Gastrocnemius medialis (tissue), 4 donors: ENCODE data around the gene GCK. TPM values are rescaled to one million over a fixed set of nuclear protein-coding genes. Genes with fewer than 3 reads are reported as not detected.

Source experiments
- ATAC-seq, 2 donors: fragments of 150-250 bp; one replicate each; pipeline ENCODE4 v1.9.1; 2016
- DNase-seq, 2 donors: peaks; one replicate each; pipeline ENCODE4 v3.0.0-alpha.2; 2019
- H3K27ac ChIP-seq, 4 donors: fragments of 200-600 bp; sonication (generic); 1 replicate in 1 of 4; 2 replicates in 3 of 4; pipeline ENCODE4 v1.5.1; 2016 to 2018; ENCODE audit warnings: mild to moderate bottlenecking in 2 of 4, moderate library complexity in 1 of 4
- H3K27me3 ChIP-seq, 3 donors: fragments of 200-600 bp; sonication (generic) in 2 of 3; 1 replicate in 1 of 3; 2 replicates in 2 of 3; pipeline versions ENCODE4 v1.5.1 to v1.6.0; 2016 to 2019; ENCODE audit warnings: mild to moderate bottlenecking in 1 of 3, moderate library complexity in 1 of 3
- H3K36me3 ChIP-seq, 2 donors: fragments of 200-600 bp; sonication (generic) in 1 of 2; one replicate each; pipeline ENCODE4 v1.5.1; 2017 to 2018
- H3K4me1 ChIP-seq, 2 donors: fragments of 200-600 bp; sonication (generic) in 1 of 2; one replicate each; pipeline ENCODE4 v1.5.1; 2016 to 2017; ENCODE audit warnings: mild to moderate bottlenecking in 2 of 2
- H3K4me3 ChIP-seq, 4 donors: fragments of 200-600 bp; sonication (generic) in 3 of 4; 1 replicate in 1 of 4; 2 replicates in 3 of 4; pipeline ENCODE4 v1.5.1; 2016 to 2019; ENCODE audit warnings: mild to moderate bottlenecking in 2 of 4
- H3K9me3 ChIP-seq, 3 donors: fragments of 200-600 bp; sonication (generic) in 2 of 3; 1 replicate in 1 of 3; 2 replicates in 2 of 3; pipeline ENCODE4 v1.5.1; 2016 to 2019
- POLR2A ChIP-seq, 2 donors: fragments of 450-650 bp; IDR thresholded peaks; one replicate each; pipeline ENCODE4 v1.6.1; 2017; ENCODE audit warnings: antibody characterized with exemption in 2 of 2, mild to moderate bottlenecking in 2 of 2, moderate library complexity in 2 of 2
- in situ Hi-C, 4 donors: fragments of 200-750 bp; cut with MboI; loops; one replicate each; pipeline versions ENCODE4 v1.15.0 to v1.8.0; 2017; ENCODE audit warnings: low sequenced_read_pairs in 4 of 4
- intact Hi-C: fragments of 100-400 bp; cut with DNase I; formaldehyde crosslinking; loops from one replicate; pipeline ENCODE4 v1.15.1; 2023; ENCODE audit warnings: low total_unique reads
- total RNA-seq, 4 donors: library from RNA; depleted of rRNA; stranded (reverse); fragments of >200 nt; gene quantifications; one replicate each; pipeline versions ENCODE4 v1.1.0 to v1.2.3, GENCODE V29; 2016
- TF ChIP-seq, protein P1 (sequence below), 5 experiments: fragments of 450-650 bp in 3 of 5; fragments of 200-600 bp in 2 of 5; sonication (generic) in 2 of 5; IDR thresholded peaks in 4 of 5; conservative IDR thresholded peaks in 1 of 5; 1 replicate in 4 of 5; 2 replicates in 1 of 5; pipeline ENCODE4 v1.5.1; 2016 to 2019; ENCODE audit warnings: antibody characterized with exemption in 5 of 5, mild to moderate bottlenecking in 3 of 5, moderate library complexity in 3 of 5

GCK gene
- total RNA-seq, 4 donors from 2014 or later = 0.33 TPM; not detected in 3

DNA sequence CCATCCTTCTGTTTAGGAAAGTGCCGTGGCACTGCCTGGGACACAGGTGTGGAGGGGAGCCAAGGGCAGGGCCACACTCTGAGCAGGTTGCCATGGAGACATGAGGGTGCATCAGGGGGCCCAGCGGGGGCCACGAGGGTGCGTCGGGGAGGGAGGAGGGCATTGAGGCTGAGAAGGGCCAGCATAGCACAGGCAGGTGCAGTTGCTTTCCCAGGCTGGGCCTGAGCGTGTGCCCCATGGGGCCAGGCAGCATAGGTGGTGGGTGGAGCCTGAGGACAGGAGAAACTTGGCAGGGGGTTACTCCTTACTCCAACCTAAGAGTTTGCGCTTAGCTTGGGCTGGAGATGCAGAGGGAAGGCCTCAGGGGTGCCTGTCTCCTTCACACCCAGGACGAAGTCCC lies 26.8 kb upstream of the GCK start:
- TF ChIP-seq, protein P1, sequence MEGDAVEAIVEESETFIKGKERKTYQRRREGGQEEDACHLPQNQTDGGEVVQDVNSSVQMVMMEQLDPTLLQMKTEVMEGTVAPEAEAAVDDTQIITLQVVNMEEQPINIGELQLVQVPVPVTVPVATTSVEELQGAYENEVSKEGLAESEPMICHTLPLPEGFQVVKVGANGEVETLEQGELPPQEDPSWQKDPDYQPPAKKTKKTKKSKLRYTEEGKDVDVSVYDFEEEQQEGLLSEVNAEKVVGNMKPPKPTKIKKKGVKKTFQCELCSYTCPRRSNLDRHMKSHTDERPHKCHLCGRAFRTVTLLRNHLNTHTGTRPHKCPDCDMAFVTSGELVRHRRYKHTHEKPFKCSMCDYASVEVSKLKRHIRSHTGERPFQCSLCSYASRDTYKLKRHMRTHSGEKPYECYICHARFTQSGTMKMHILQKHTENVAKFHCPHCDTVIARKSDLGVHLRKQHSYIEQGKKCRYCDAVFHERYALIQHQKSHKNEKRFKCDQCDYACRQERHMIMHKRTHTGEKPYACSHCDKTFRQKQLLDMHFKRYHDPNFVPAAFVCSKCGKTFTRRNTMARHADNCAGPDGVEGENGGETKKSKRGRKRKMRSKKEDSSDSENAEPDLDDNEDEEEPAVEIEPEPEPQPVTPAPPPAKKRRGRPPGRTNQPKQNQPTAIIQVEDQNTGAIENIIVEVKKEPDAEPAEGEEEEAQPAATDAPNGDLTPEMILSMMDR (IDR thresholded peaks at IDR 0.05 in 4 of 5, conservative IDR thresholded peaks at IDR 0.05 in 1 of 5) = no peak
- TF ChIP-seq POLR2A (IDR thresholded peaks at IDR 0.05) = no peak
- peaks cover 15 to 27% of the 10 kb centered on the region in 2 donors for H3K4me1 ChIP-seq
- H3K9me3 ChIP-seq = no peaks in the 10 kb centered on the region
- H3K36me3 ChIP-seq = peaks cover 0 to 18% of the 10 kb centered on the region in 2 donors
- in situ Hi-C loops = loop anchor here in 1 of 4 donors (25.0 kb wide), 1 partner anchor 271 kb away; the partner anchor contains the start of gene NUDCD3
- ATAC-seq (no peak), DNase-seq (peak in 1 of 2 donors; percentile 8)
- intact Hi-C loops = no loop called here
- H3K27ac ChIP-seq = peak overlapping the region in 3 of 4 donors; percentile 73 to 75 (median 73)
- no peak overlapping the region for H3K4me3 ChIP-seq
- no peaks in the 10 kb centered on the region for H3K27me3 ChIP-seq

- peaks cover 0 to 23% of the 10 kb centered on the region in 2 donors for H3K36me3 ChIP-seq
- no peak for TF ChIP-seq POLR2A (IDR thresholded peaks at IDR 0.05)
- TF ChIP-seq, protein P1 (IDR thresholded peaks at IDR 0.05 in 4 of 5, conservative IDR thresholded peaks at IDR 0.05 in 1 of 5) = no peak
- H3K4me1 ChIP-seq = peaks cover 15 to 27% of the 10 kb centered on the region in 2 donors
- no peaks in the 10 kb centered on the region for H3K27me3 ChIP-seq
- no peak for ATAC-seq
- no peaks in the 10 kb centered on the region for H3K9me3 ChIP-seq
- intact Hi-C loops = no loop called here
- no peak overlapping the region for H3K27ac ChIP-seq
- H3K4me3 ChIP-seq = no peak overlapping the region
- in situ Hi-C loops = loop anchor here in 1 of 4 donors (25.0 kb wide), 1 partner anchor 272 kb away; the partner anchor contains the start of gene NUDCD3
- no peak for DNase-seq
Observed at GRCh38 chr7:44215531-44215930, 26.3 kb upstream of the GCK start.

DNA sequence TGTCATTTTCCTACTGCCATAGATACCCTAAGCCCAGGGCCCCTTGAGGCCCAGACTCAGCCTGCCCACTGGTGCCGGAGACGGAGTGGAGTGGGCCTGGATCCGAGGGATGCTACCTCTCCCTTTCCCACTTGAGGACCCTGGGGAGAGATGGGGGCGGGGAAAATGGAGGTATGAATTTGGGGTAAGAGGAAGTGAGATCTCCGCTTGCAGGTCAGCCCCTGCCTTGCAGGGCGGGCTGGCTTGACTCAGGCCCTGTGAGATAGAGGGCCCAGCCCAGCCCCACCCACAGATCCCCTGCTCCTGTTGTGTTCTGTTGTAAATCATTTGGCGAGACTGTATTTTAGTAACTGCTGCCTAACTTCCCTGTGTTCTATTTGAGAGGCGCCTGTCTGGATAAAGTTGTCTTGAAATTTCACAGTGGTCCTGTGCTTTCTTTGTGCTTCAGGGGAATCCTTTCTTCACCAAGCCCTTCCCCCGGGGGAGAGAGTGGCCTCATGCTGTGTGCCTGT lies 24.7 kb upstream of the GCK start:
- peaks cover 15 to 25% of the 10 kb centered on the region in 2 donors for H3K4me1 ChIP-seq
- intact Hi-C loops = no loop called here

GRCh38 chr7:44213206-44213876 lies 24.1 kb upstream of the GCK start:
- Histone ChIP-seq H3K9me3 (no peaks in the 10 kb centered on the region), H3K4me1 (peaks cover 15 to 19% of the 10 kb centered on the region in 2 donors), H3K4me3 (no peak overlapping the region), H3K27ac (peak overlapping the region in 2 of 4 donors; percentile 44 to 51), H3K36me3 (peaks cover 0 to 45% of the 10 kb centered on the region in 2 donors), H3K27me3 (no peaks in the 10 kb centered on the region)
- DNase-seq (no peak), ATAC-seq (no peak)
- in situ Hi-C loops (loop anchor here in 1 of 4 donors (25.0 kb wide), 1 partner anchor 274 kb away; the partner anchor contains the start of gene NUDCD3), intact Hi-C loops (no loop called here)
- TF ChIP-seq, protein P1 (IDR thresholded peaks at IDR 0.05 in 4 of 5, conservative IDR thresholded peaks at IDR 0.05 in 1 of 5) = no peak
- no peak for TF ChIP-seq POLR2A (IDR thresholded peaks at IDR 0.05)

More for the DNA sequence above, 24.7 kb upstream of the GCK start:
- in situ Hi-C loops = loop anchor here in 1 of 4 donors (25.0 kb wide), 1 partner anchor 273 kb away; the partner anchor contains the start of gene NUDCD3
- Histone ChIP-seq H3K36me3 (peaks cover 0 to 39% of the 10 kb centered on the region in 2 donors), H3K4me3 (no peak overlapping the region), H3K27ac (peak overlapping the region in 2 of 4 donors; percentile 18 to 44), H3K27me3 (no peaks in the 10 kb centered on the region), H3K9me3 (no peaks in the 10 kb centered on the region)
- ATAC-seq (no peak), DNase-seq (no peak)
- TF ChIP-seq, protein P1 (IDR thresholded peaks at IDR 0.05 in 4 of 5, conservative IDR thresholded peaks at IDR 0.05 in 1 of 5) = no peak
- no peak for TF ChIP-seq POLR2A (IDR thresholded peaks at IDR 0.05)
